Measurements from ENCODE around the gene CLDN7.

Gene CLDN7

GRCh38 chr17:7222972-7223292, 39.3 kb downstream of the CLDN7 start:
- no peak for DNase-seq (ENCODE audit: low spot score in 2 of 2)
- no peak for ATAC-seq (replicated peaks; ENCODE audit: extremely low read depth, poor library complexity, severe bottlenecking)
- no peak overlapping the region for H3K27ac Mint-ChIP-seq (ENCODE audit: low read depth)
- no peak overlapping the region for H3K4me3 Mint-ChIP-seq
- no peaks in the 10 kb centered on the region for H3K27me3 Mint-ChIP-seq
- H3K36me3 Mint-ChIP-seq (ENCODE audit: insufficient read depth), result peaks cover 6% of the 10 kb centered on the region
- peaks cover 29% of the 10 kb centered on the region for H3K4me1 Mint-ChIP-seq
- no peaks in the 10 kb centered on the region for H3K9me3 Mint-ChIP-seq

GRCh38 chr17:7222093-7222971, 39.9 kb downstream of the CLDN7 start:
- no peaks in the 10 kb centered on the region for H3K9me3 Mint-ChIP-seq
- H3K27ac Mint-ChIP-seq (ENCODE audit: low read depth), result no peak overlapping the region
- no peak for DNase-seq (ENCODE audit: low spot score in 2 of 2)

GRCh38 chr17:7221278-7222092, 40.8 kb downstream of the CLDN7 start:
- peaks cover 9% of the 10 kb centered on the region for H3K36me3 Mint-ChIP-seq (ENCODE audit: insufficient read depth)
- ATAC-seq (replicated peaks; ENCODE audit: extremely low read depth, poor library complexity, severe bottlenecking), result no peak
- peak overlapping the region; percentile 98 for H3K4me3 Mint-ChIP-seq
- H3K9me3 Mint-ChIP-seq, result no peaks in the 10 kb centered on the region
- peak overlapping the region; percentile 95 for H3K27ac Mint-ChIP-seq (ENCODE audit: low read depth)
- DNase-seq (ENCODE audit: low spot score in 2 of 2), result no peak
- no peaks in the 10 kb centered on the region for H3K27me3 Mint-ChIP-seq
- H3K4me1 Mint-ChIP-seq, result peaks cover 33% of the 10 kb centered on the region

More at GRCh38 chr17:7222093-7222971, 39.9 kb downstream of the CLDN7 start:
- Mint-ChIP-seq H3K4me3 (peak overlapping the region; percentile 98), H3K27me3 (no peaks in the 10 kb centered on the region), H3K4me1 (peaks cover 29% of the 10 kb centered on the region), H3K36me3 (ENCODE audit: insufficient read depth) (peaks cover 9% of the 10 kb centered on the region)
- ATAC-seq (replicated peaks; ENCODE audit: extremely low read depth, poor library complexity, severe bottlenecking), result no peak

GRCh38 chr17:7220593-7221277, 41.5 kb downstream of the CLDN7 start:
- ATAC-seq (replicated peaks; ENCODE audit: extremely low read depth, poor library complexity, severe bottlenecking), result peak; percentile 66
- peaks cover 40% of the 10 kb centered on the region for H3K4me1 Mint-ChIP-seq
- peak overlapping the region; percentile 98 for H3K4me3 Mint-ChIP-seq
- H3K27me3 Mint-ChIP-seq, result no peaks in the 10 kb centered on the region
- H3K27ac Mint-ChIP-seq (ENCODE audit: low read depth), result peak overlapping the region; percentile 95
- no peaks in the 10 kb centered on the region for H3K9me3 Mint-ChIP-seq
- DNase-seq (ENCODE audit: low spot score in 2 of 2), result peak; percentile 41 to 44
- peaks cover 7% of the 10 kb centered on the region for H3K36me3 Mint-ChIP-seq (ENCODE audit: insufficient read depth)

- Mint-ChIP-seq H3K4me1 (peaks cover 44% of the 10 kb centered on the region), H3K9me3 (no peaks in the 10 kb centered on the region), H3K27me3 (no peaks in the 10 kb centered on the region), H3K36me3 (ENCODE audit: insufficient read depth) (peaks cover 8% of the 10 kb centered on the region), H3K27ac (ENCODE audit: low read depth) (peak within 1 kb of the TSS; percentile 95), H3K4me3 (peak within 1 kb of the TSS; percentile 98)
- ATAC-seq (replicated peaks; ENCODE audit: extremely low read depth, poor library complexity, severe bottlenecking) (peak; percentile 62), DNase-seq (ENCODE audit: low spot score in 2 of 2) (peak; percentile 35 to 44)
Observed at GRCh38 chr17:7219812-7220592, 42.3 kb downstream of the CLDN7 start, which contains the start of the genes ACADVL and DLG4. Gene ACADVL (plus strand): TSS chr17:7219938. CDS start chr17:7219985, 47 bp downstream. Gene DLG4 (minus strand): TSS chr17:7219836.

GRCh38 chr17:7219229-7219811, 43.0 kb downstream of the CLDN7 start:
- ATAC-seq (replicated peaks; ENCODE audit: extremely low read depth, poor library complexity, severe bottlenecking) (no peak), DNase-seq (ENCODE audit: low spot score in 2 of 2) (no peak)
- no peaks in the 10 kb centered on the region for H3K9me3 Mint-ChIP-seq
- peaks cover 14% of the 10 kb centered on the region for H3K36me3 Mint-ChIP-seq (ENCODE audit: insufficient read depth)
- peak overlapping the region; percentile 95 for H3K27ac Mint-ChIP-seq (ENCODE audit: low read depth)
- peaks cover 51% of the 10 kb centered on the region for H3K4me1 Mint-ChIP-seq
- peak overlapping the region; percentile 98 for H3K4me3 Mint-ChIP-seq
- no peaks in the 10 kb centered on the region for H3K27me3 Mint-ChIP-seq

- Mint-ChIP-seq H3K27me3 (peaks cover 4% of the 10 kb centered on the region), H3K9me3 (no peaks in the 10 kb centered on the region), H3K4me1 (peaks cover 57% of the 10 kb centered on the region), H3K27ac (ENCODE audit: low read depth) (peak overlapping the region; percentile 95), H3K4me3 (peak overlapping the region; percentile 98), H3K36me3 (ENCODE audit: insufficient read depth) (peaks cover 19% of the 10 kb centered on the region)
- DNase-seq (ENCODE audit: low spot score in 2 of 2), result no peak
- ATAC-seq (replicated peaks; ENCODE audit: extremely low read depth, poor library complexity, severe bottlenecking), result no peak
Observed at GRCh38 chr17:7218758-7219157, 43.5 kb downstream of the CLDN7 start.

GRCh38 chr17:7218166-7218565, 44.1 kb downstream of the CLDN7 start:
- peaks cover 63% of the 10 kb centered on the region for H3K4me1 Mint-ChIP-seq
- peaks cover 20% of the 10 kb centered on the region for H3K36me3 Mint-ChIP-seq (ENCODE audit: insufficient read depth)
- no peak overlapping the region for H3K27ac Mint-ChIP-seq (ENCODE audit: low read depth)
- no peak for DNase-seq (ENCODE audit: low spot score in 2 of 2)
- no peaks in the 10 kb centered on the region for H3K9me3 Mint-ChIP-seq
- peak overlapping the region; percentile 98 for H3K4me3 Mint-ChIP-seq
- no peak for ATAC-seq (replicated peaks; ENCODE audit: extremely low read depth, poor library complexity, severe bottlenecking)
- H3K27me3 Mint-ChIP-seq, result peaks cover 10% of the 10 kb centered on the region

GRCh38 chr17:7217113-7217987, 44.9 kb downstream of the CLDN7 start:
- Mint-ChIP-seq H3K4me1 (peaks cover 63% of the 10 kb centered on the region), H3K27me3 (peaks cover 14% of the 10 kb centered on the region), H3K9me3 (no peaks in the 10 kb centered on the region), H3K27ac (ENCODE audit: low read depth) (no peak overlapping the region), H3K4me3 (peak overlapping the region; percentile 29), H3K36me3 (ENCODE audit: insufficient read depth) (peaks cover 20% of the 10 kb centered on the region)
- DNase-seq (ENCODE audit: low spot score in 2 of 2) (no peak), ATAC-seq (replicated peaks; ENCODE audit: extremely low read depth, poor library complexity, severe bottlenecking) (no peak)

GRCh38 chr17:7216242-7217112, 45.8 kb downstream of the CLDN7 start:
- Mint-ChIP-seq H3K27ac (ENCODE audit: low read depth) (peak overlapping the region; percentile 13), H3K9me3 (no peaks in the 10 kb centered on the region), H3K27me3 (peaks cover 22% of the 10 kb centered on the region)

More at GRCh38 chr17:7216242-7217112, 45.8 kb downstream of the CLDN7 start:
- Mint-ChIP-seq H3K4me3 (peak overlapping the region; percentile 0), H3K36me3 (ENCODE audit: insufficient read depth) (peaks cover 20% of the 10 kb centered on the region), H3K4me1 (peaks cover 61% of the 10 kb centered on the region)
- ATAC-seq (replicated peaks; ENCODE audit: extremely low read depth, poor library complexity, severe bottlenecking) (no peak), DNase-seq (ENCODE audit: low spot score in 2 of 2) (no peak)
